Esophagus (tissue), 2 donors: ENCODE data around the gene MPL. TPM values are rescaled to one million over a fixed set of nuclear protein-coding genes. Genes with fewer than 3 reads are reported as not detected.
A peak's percentile ranks its signal among the peaks of the same experiment; 100 is the strongest.
"Not testable (repeated sequence)": the region's sequence is repeated elsewhere in the genome, so short reads cannot be mapped to it uniquely, and the experiment has no call there.

ENCODE experiments used
- H3K27ac ChIP-seq, 2 donors: one replicate each; pipeline ENCODE4 v1.5.1; 2013; ENCODE audit warnings: low read depth in 2 of 2, mild to moderate bottlenecking in 2 of 2, inconsistent platforms in 1 of 2, low read length in 1 of 2, moderate library complexity in 1 of 2
- H3K27me3 ChIP-seq, 2 donors: one replicate each; pipeline ENCODE4 v1.6.1; 2013; ENCODE audit warnings: low read length in 2 of 2, control low read depth in 1 of 2, mild to moderate bottlenecking in 1 of 2; ENCODE audit not compliant: insufficient read depth in 2 of 2, control insufficient read depth in 1 of 2
- H3K36me3 ChIP-seq, 2 donors: one replicate each; pipeline ENCODE4 v1.6.1; 2013; ENCODE audit warnings: low read length in 1 of 2; ENCODE audit not compliant: control insufficient read depth in 2 of 2, insufficient read depth in 2 of 2
- H3K4me1 ChIP-seq, 2 donors: one replicate each; pipeline ENCODE4 v1.6.1; 2013; ENCODE audit warnings: low read length in 1 of 2; ENCODE audit not compliant: control insufficient read depth in 2 of 2, insufficient read depth in 2 of 2
- H3K4me3 ChIP-seq, 2 donors: one replicate each; pipeline ENCODE4 v1.5.1; 2013; ENCODE audit warnings: low read length in 2 of 2, mild to moderate bottlenecking in 2 of 2, low read depth in 1 of 2, moderate library complexity in 1 of 2
- H3K9me3 ChIP-seq, 2 donors: one replicate each; pipeline ENCODE4 v1.6.1; 2013; ENCODE audit warnings: mild to moderate bottlenecking in 2 of 2, low read depth in 1 of 2, low read length in 1 of 2, moderate library complexity in 1 of 2; ENCODE audit not compliant: control insufficient read depth in 2 of 2, insufficient read depth in 1 of 2
- WGBS, 2 donors: extraction: QIAGEN DNeasy Blood & Tissue Kit; methylation state at CpG; one replicate each; pipeline ENCODE4 v1.1.7; 2013; 5-methylcytosine and 5-hydroxymethylcytosine counted together
- polyA plus RNA-seq, 2 donors: library from polyadenylated mRNA; stranded (reverse); fragments of 200-250 nt; gene quantifications; one replicate each; pipeline ENCODE4 v1.2.3, GENCODE V29; 2013
- donor health status: healthy with polysubstance abuse.
- donor health status: Bipolar disorder and iron deficiency.

Gene MPL
- polyA plus RNA-seq, 2 donors: 0.06 TPM; not detected in 1

DNA sequence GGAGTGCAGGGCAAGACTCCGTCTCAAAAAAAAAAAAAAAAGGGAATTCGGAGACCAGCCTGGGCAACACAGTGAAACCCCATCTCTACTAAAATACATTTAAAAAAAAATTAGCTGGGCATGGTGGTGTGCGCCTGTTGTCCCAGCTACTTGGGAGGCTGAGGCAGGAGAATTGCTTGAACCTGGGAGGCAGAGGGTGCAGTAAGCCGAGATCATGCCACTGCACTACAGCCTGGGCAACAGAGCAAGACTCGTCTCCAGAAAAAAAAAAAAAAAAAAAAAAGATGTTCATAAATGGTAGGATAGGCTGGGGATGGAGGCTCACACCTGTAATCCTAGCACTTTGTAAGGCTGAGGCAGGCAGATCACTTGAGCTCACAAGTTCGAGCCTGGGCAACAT is 32.2 kb downstream of the MPL start:
- not testable (repeated sequence) for H3K36me3 ChIP-seq, H3K27ac ChIP-seq, H3K9me3 ChIP-seq, H3K27me3 ChIP-seq, H3K4me3 ChIP-seq
- peaks cover 9 to 18% of the 10 kb centered on the region in 2 donors for H3K4me1 ChIP-seq
- WGBS, 2 donors: 92 to 97% methylated on average over 6 of the region's 6 CpGs

DNA sequence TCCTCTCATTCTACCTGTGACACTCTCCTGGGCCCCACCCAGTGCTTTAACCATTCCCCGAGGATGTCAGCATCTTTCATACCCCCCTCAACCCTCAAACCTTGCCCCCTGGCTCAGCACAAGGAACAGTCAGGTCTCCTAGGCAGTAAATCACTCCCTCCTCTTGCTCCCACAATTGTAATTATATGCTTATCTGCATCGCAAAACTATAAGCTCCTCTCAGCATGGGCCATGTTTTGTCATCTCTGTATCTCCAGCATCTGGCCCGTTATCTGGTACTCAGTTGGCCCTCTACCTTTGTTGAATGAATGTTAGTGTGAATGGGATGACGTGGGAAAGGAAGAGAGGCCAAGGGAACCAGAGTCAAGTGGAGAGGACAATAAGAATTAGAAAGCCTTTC is 32.9 kb downstream of the MPL start:
- H3K27ac ChIP-seq: no peak overlapping the region
- no peaks in the 10 kb centered on the region for H3K9me3 ChIP-seq
- H3K36me3 ChIP-seq: no peaks in the 10 kb centered on the region
- H3K4me3 ChIP-seq: no peak overlapping the region
- WGBS, 2 donors: 82 to 88% methylated on average over 4 of the region's 4 CpGs
- no peaks in the 10 kb centered on the region for H3K27me3 ChIP-seq
- H3K4me1 ChIP-seq: peaks cover 9 to 16% of the 10 kb centered on the region in 2 donors

DNA sequence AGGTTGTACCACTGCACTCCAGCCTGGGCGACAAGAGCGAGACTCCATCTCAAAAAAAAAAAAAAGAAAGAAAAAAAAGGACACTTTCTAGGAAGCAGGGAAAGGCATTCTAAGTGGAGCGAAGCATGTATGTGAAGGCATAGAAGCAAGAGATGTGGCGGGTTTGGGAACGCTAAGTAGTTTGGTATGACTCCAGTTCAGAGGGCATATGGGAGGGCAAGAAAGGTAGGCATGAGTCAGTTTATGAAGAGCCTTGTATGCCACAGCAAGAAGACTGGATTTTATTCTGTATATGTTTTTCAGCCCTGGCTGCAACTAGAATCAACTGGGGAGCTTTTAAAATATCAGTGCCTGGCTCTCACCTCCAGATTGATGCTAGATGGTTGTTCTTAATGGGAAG is 34.6 kb downstream of the MPL start:
- no peaks in the 10 kb centered on the region for H3K36me3 ChIP-seq
- WGBS, 2 donors: 96 to 99% methylated on average over 5 of the region's 5 CpGs
- no peaks in the 10 kb centered on the region for H3K9me3 ChIP-seq
- H3K27ac ChIP-seq: peak overlapping the region in 1 of 2 donors; percentile 1
- peaks cover 4 to 7% of the 10 kb centered on the region in 2 donors for H3K4me1 ChIP-seq
- H3K27me3 ChIP-seq: no peaks in the 10 kb centered on the region
- H3K4me3 ChIP-seq: no peak overlapping the region

DNA sequence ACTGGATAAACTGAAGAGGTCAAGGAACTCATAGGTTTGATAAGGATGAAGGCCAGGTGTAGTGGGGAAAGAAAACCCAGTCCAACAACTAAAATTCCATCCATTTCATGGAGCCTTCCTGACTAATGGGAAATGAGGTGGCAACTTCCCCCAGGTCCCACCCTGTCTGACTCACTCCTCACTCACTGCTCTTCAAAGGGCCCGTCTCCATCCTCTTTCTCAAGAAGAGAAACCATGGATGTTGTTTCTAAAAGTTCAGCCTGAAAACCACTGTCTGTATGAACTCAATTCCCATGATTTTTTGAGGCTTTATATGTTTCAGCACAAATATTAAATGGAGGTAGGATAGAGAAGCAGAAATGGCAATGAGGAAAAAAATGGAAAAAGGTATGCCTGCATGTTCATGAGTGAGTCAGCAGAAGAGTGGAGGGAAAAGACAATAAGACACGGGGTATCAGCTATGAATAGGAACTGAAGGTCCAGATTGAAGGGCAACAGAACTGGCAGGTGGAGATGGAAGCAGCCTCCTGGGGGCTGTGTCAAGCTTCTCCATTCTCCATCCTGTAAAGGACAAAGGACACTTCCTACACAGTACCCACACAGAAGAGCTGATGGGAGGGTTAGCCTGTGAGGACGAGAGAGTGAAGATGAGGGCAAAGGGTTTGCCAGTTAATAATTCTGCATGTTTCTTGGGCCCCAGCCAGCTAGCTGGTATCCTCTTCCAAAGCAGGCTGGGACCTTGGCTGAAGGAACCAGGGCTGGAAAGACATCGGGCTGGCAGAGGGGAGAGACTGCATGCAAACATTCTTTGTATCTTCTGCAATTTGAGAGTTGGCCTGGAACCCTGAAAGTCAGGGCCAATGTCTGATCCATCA is 35.7 kb downstream of the MPL start:
- Histone ChIP-seq H3K4me1 (peaks cover 4 to 6% of the 10 kb centered on the region in 2 donors), H3K4me3 (no peak overlapping the region), H3K27me3 (no peaks in the 10 kb centered on the region), H3K36me3 (no peaks in the 10 kb centered on the region), H3K27ac (peak overlapping the region; percentile 9 to 90), H3K9me3 (no peaks in the 10 kb centered on the region)
- WGBS, 2 donors: 42 to 43% methylated on average over 4 of the region's 4 CpGs

- Histone ChIP-seq H3K27me3 (no peaks in the 10 kb centered on the region), H3K27ac (no peak overlapping the region), H3K4me1 (peaks cover 0 to 4% of the 10 kb centered on the region in 2 donors), H3K4me3 (no peak overlapping the region), H3K36me3 (peaks cover 0 to 3% of the 10 kb centered on the region in 2 donors), H3K9me3 (no peaks in the 10 kb centered on the region)
- 75 to 81% methylated on average over 7 of the region's 7 CpGs for WGBS, 2 donors
Observed at GRCh38 chr1:43376723-43377235, 39.2 kb downstream of the MPL start.

- Histone ChIP-seq H3K4me1 (peaks cover 0 to 4% of the 10 kb centered on the region in 2 donors), H3K9me3 (no peaks in the 10 kb centered on the region), H3K36me3 (peaks cover 4 to 11% of the 10 kb centered on the region in 2 donors), H3K27ac (no peak overlapping the region), H3K4me3 (no peak overlapping the region), H3K27me3 (no peaks in the 10 kb centered on the region)
- WGBS, 2 donors: 92 to 93% methylated on average over 1 of the region's 1 CpG
Observed at GRCh38 chr1:43377831-43378230, 40.2 kb downstream of the MPL start.

GRCh38 chr1:43379476-43379875 is 41.9 kb downstream of the MPL start:
- Histone ChIP-seq H3K4me3 (no peak overlapping the region), H3K36me3 (peaks cover 15 to 17% of the 10 kb centered on the region in 2 donors), H3K27me3 (no peaks in the 10 kb centered on the region), H3K4me1 (no peaks in the 10 kb centered on the region), H3K27ac (no peak overlapping the region), H3K9me3 (no peaks in the 10 kb centered on the region)
- WGBS, 2 donors: 90 to 95% methylated on average over 1 of the region's 1 CpG

GRCh38 chr1:43381612-43382011 is 44.0 kb downstream of the MPL start:
- Histone ChIP-seq H3K9me3 (no peaks in the 10 kb centered on the region), H3K36me3 (peaks cover 20 to 30% of the 10 kb centered on the region in 2 donors), H3K27ac (peak overlapping the region in 1 of 2 donors; percentile 7), H3K4me1 (no peaks in the 10 kb centered on the region), H3K4me3 (no peak overlapping the region), H3K27me3 (no peaks in the 10 kb centered on the region)
- WGBS, 2 donors: 71 to 73% methylated on average over 3 of the region's 3 CpGs

DNA sequence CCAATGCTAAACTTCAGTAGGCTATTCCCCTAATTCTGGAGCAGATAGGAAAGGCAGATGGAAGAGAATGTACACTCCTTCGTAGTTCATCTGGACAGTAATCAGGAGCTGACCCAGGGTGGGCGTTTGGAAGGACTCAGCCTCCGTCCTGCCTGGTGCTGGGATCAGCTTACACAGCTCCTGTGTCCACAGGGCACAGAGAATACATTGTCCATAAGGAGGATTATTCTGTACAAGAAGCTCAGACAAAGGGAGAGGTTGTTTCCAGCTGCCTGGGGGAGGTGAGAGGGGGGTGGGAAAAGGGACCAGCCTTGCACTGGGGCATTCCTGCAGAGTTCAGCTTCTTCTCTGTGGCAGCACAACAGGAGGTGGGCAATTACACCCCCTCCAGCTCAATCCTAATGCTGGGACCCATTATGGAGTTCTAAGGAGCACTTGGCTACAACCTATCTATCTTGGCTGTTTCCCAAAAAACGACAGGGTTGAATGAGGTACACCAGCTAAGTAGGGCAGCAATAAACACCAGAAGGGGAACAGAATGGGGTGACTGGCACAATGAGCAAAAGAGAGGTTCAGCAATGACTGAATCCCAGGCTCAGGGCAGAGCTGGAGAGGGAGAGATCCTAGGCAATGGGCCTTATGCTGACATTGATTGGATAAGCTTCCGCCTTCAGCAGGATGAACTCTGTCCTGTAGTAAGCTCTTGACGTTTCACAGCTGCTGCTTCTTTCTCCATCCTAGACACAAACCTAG is 44.6 kb downstream of the MPL start:
- Histone ChIP-seq H3K4me1 (no peaks in the 10 kb centered on the region), H3K4me3 (no peak overlapping the region), H3K9me3 (no peaks in the 10 kb centered on the region), H3K27me3 (no peaks in the 10 kb centered on the region), H3K36me3 (peaks cover 22 to 30% of the 10 kb centered on the region in 2 donors), H3K27ac (no peak overlapping the region)
- 60 to 61% methylated on average over 6 of the region's 6 CpGs for WGBS, 2 donors
